GM12892 (cell line): ENCODE data around the gene RIPK4.

Experiments used
- DNase-seq: peaks from one replicate; pipeline ENCODE4 v3.0.0; 2011; ENCODE audit not compliant: insufficient read length
- FAIRE-seq: peaks from 2 replicates; lab custom pipeline; 2011; peaks lifted over from hg19 to GRCh38; lab: Jason Lieb, UNC
- POLR2A ChIP-seq: IDR thresholded peaks from 2 replicates; pipeline ENCODE4 v1.6.1; 2011; ENCODE audit warnings: low read depth, low read length, control low read depth
- POLR2AphosphoS5 ChIP-seq: IDR thresholded peaks from 2 replicates; pipeline ENCODE4 v1.6.1; 2011; ENCODE audit warnings: low read depth, low read length, control low read depth
- TAF1 ChIP-seq: IDR thresholded peaks from 2 replicates; pipeline ENCODE4 v1.6.1; 2011; ENCODE audit warnings: low read depth, mild to moderate bottlenecking, control low read depth, low read length, borderline replicate concordance

Gene RIPK4

GRCh38 chr21:41713495-41714281 lies 53.2 kb downstream of the RIPK4 start:
- TF ChIP-seq TAF1, result no peak
- TF ChIP-seq POLR2AphosphoS5, result no peak
- TF ChIP-seq POLR2A, result no peak
- FAIRE-seq (no peak), DNase-seq (no peak)

GRCh38 chr21:41712730-41713129 lies 54.1 kb downstream of the RIPK4 start:
- DNase-seq (no peak), FAIRE-seq (no peak)
- TF ChIP-seq POLR2AphosphoS5 (no peak), POLR2A (no peak)

- FAIRE-seq (no peak), DNase-seq (no peak)
- TF ChIP-seq TAF1 (no peak), POLR2A (no peak), POLR2AphosphoS5 (no peak)
Observed at GRCh38 chr21:41712201-41712600, 54.7 kb downstream of the RIPK4 start.

GRCh38 chr21:41711416-41712007 lies 55.3 kb downstream of the RIPK4 start:
- DNase-seq, result no peak
- TF ChIP-seq TAF1 (no peak), POLR2AphosphoS5 (no peak), POLR2A (no peak)
- FAIRE-seq, result no peak

GRCh38 chr21:41710823-41711160 lies 56.1 kb downstream of the RIPK4 start:
- no peak for FAIRE-seq

GRCh38 chr21:41709965-41710822 lies 56.7 kb downstream of the RIPK4 start:
- no peak for DNase-seq
- no peak for FAIRE-seq
- TF ChIP-seq POLR2A, result no peak
- TF ChIP-seq POLR2AphosphoS5, result no peak
- TF ChIP-seq TAF1, result no peak

More at GRCh38 chr21:41710823-41711160, 56.1 kb downstream of the RIPK4 start:
- DNase-seq, result no peak
- TF ChIP-seq TAF1, result no peak
- no peak for TF ChIP-seq POLR2AphosphoS5
- no peak for TF ChIP-seq POLR2A

- FAIRE-seq, result no peak
- no peak for TF ChIP-seq TAF1
- no peak for TF ChIP-seq POLR2AphosphoS5
- no peak for TF ChIP-seq POLR2A
Observed at GRCh38 chr21:41709166-41709565, 57.7 kb downstream of the RIPK4 start.

GRCh38 chr21:41707960-41708330 lies 58.9 kb downstream of the RIPK4 start:
- FAIRE-seq (no peak), DNase-seq (no peak)
- TF ChIP-seq POLR2AphosphoS5 (no peak), POLR2A (no peak), TAF1 (no peak)

More at GRCh38 chr21:41709166-41709565, 57.7 kb downstream of the RIPK4 start:
- DNase-seq, result no peak

GRCh38 chr21:41707231-41707959 lies 59.5 kb downstream of the RIPK4 start:
- DNase-seq (no peak), FAIRE-seq (no peak)
- TF ChIP-seq POLR2AphosphoS5 (no peak), TAF1 (no peak), POLR2A (no peak)

- FAIRE-seq (no peak), DNase-seq (no peak)
- no peak for TF ChIP-seq TAF1
- no peak for TF ChIP-seq POLR2AphosphoS5
- TF ChIP-seq POLR2A, result no peak
Observed at GRCh38 chr21:41706678-41707077, 60.2 kb downstream of the RIPK4 start.

GRCh38 chr21:41706263-41706639 lies 60.6 kb downstream of the RIPK4 start:
- FAIRE-seq, result no peak
- TF ChIP-seq POLR2A, result no peak
- no peak for TF ChIP-seq POLR2AphosphoS5
- no peak for TF ChIP-seq TAF1
- DNase-seq, result no peak

- no peak for DNase-seq
- TF ChIP-seq POLR2AphosphoS5 (no peak), POLR2A (no peak), TAF1 (no peak)
- FAIRE-seq, result no peak
Observed at GRCh38 chr21:41705546-41706262, 61.1 kb downstream of the RIPK4 start.
